ENCODE results near the gene GCLC. TPM values are rescaled to one million over a fixed set of nuclear protein-coding genes. Genes with fewer than 3 reads are reported as not detected.
A peak's percentile ranks its signal among the peaks of the same experiment; 100 is the strongest.

GCLC gene
- polyA plus RNA-seq, 1 donor (not counting 4 experiments of a cell fraction or from before 2014, with no cell fraction given), result 73.2 TPM

GRCh38 chr6:53527249-53527765, 17.6 kb downstream of the GCLC start:
- Histone ChIP-seq H2AFZ (ENCODE audit: control insufficient read depth, low read length) (no peak overlapping the region), H3K4me3 (ENCODE audit: control insufficient read depth in 2 of 3, extremely low read depth in 1 of 3, insufficient read depth in 2 of 3, low read depth in 1 of 3, low read length in 3 of 3) (no peak overlapping the region), H3K27me3 (ENCODE audit: control insufficient read depth, extremely low read depth, insufficient read depth, low read length) (no peaks in the 10 kb centered on the region), H3K4me2 (ENCODE audit: control insufficient read depth, extremely low read depth, insufficient read depth, low read depth, low read length) (no peak overlapping the region), H3K9ac (ENCODE audit: control insufficient read depth, extremely low read depth, insufficient read depth, low read length) (no peak overlapping the region), H3K9me3 (ENCODE audit: control insufficient read depth, low read depth, low read length) (no peaks in the 10 kb centered on the region), H4K20me1 (ENCODE audit: control insufficient read depth, extremely low read depth, insufficient read depth, low read length) (no peaks in the 10 kb centered on the region), H3K4me1 (ENCODE audit: control insufficient read depth, extremely low read depth, insufficient read depth, low read length) (peaks cover 77% of the 10 kb centered on the region), H3K79me2 (ENCODE audit: control insufficient read depth, insufficient read depth, low read length) (peaks cover 82% of the 10 kb centered on the region), H3K36me3 (ENCODE audit: control insufficient read depth in 2 of 2, extremely low read depth in 1 of 2, insufficient read depth in 2 of 2, low read length in 2 of 2) (peaks cover 0 to 4% of the 10 kb centered on the region in 2 experiments), H3K27ac (ENCODE audit: control insufficient read depth, insufficient read depth, low read length) (no peak overlapping the region), H3K9me1 (ENCODE audit: control insufficient read depth, extremely low read depth, insufficient read depth, low read length) (no peaks in the 10 kb centered on the region)
- FAIRE-seq (no peak), DNase-seq (ENCODE audit: low read depth, low spot score) (no peak)
- TF ChIP-seq CTCF (optimal IDR thresholded peaks at IDR 0.05 in 1 of 3, IDR thresholded peaks at IDR 0.05 in 1 of 3, conservative IDR thresholded peaks at IDR 0.05 in 1 of 3; ENCODE audit: extremely low read depth in 1 of 3, insufficient read depth in 2 of 3, low read length in 3 of 3), result no peak
- TF ChIP-seq EZH2 (IDR thresholded peaks at IDR 0.05; ENCODE audit: low read length), result no peak
- dilution Hi-C loops (cut with MboI; ENCODE audit: extremely low pct_ligation_motif_present, low sequenced_read_pairs), result no loop called here

GRCh38 chr6:53526000-53526399, 18.9 kb downstream of the GCLC start:
- Histone ChIP-seq H3K4me3 (ENCODE audit: control insufficient read depth in 2 of 3, extremely low read depth in 1 of 3, insufficient read depth in 2 of 3, low read depth in 1 of 3, low read length in 3 of 3) (no peak overlapping the region), H3K9ac (ENCODE audit: control insufficient read depth, extremely low read depth, insufficient read depth, low read length) (no peak overlapping the region), H2AFZ (ENCODE audit: control insufficient read depth, low read length) (no peak overlapping the region), H3K9me1 (ENCODE audit: control insufficient read depth, extremely low read depth, insufficient read depth, low read length) (no peaks in the 10 kb centered on the region), H3K36me3 (ENCODE audit: control insufficient read depth in 2 of 2, extremely low read depth in 1 of 2, insufficient read depth in 2 of 2, low read length in 2 of 2) (no peaks in the 10 kb centered on the region), H3K27me3 (ENCODE audit: control insufficient read depth, extremely low read depth, insufficient read depth, low read length) (no peaks in the 10 kb centered on the region), H3K4me2 (ENCODE audit: control insufficient read depth, extremely low read depth, insufficient read depth, low read depth, low read length) (no peak overlapping the region), H3K79me2 (ENCODE audit: control insufficient read depth, insufficient read depth, low read length) (peaks cover 77% of the 10 kb centered on the region), H3K9me3 (ENCODE audit: control insufficient read depth, low read depth, low read length) (no peaks in the 10 kb centered on the region), H3K4me1 (ENCODE audit: control insufficient read depth, extremely low read depth, insufficient read depth, low read length) (peaks cover 65% of the 10 kb centered on the region), H4K20me1 (ENCODE audit: control insufficient read depth, extremely low read depth, insufficient read depth, low read length) (no peaks in the 10 kb centered on the region), H3K27ac (ENCODE audit: control insufficient read depth, insufficient read depth, low read length) (peak overlapping the region; percentile 10)
- FAIRE-seq (peak; percentile 52), DNase-seq (ENCODE audit: low read depth, low spot score) (no peak)
- dilution Hi-C loops (cut with MboI; ENCODE audit: extremely low pct_ligation_motif_present, low sequenced_read_pairs), result no loop called here
- TF ChIP-seq EZH2 (IDR thresholded peaks at IDR 0.05; ENCODE audit: low read length), result no peak

- no peak for DNase-seq (ENCODE audit: low read depth, low spot score)
- Histone ChIP-seq H3K4me2 (ENCODE audit: control insufficient read depth, extremely low read depth, insufficient read depth, low read depth, low read length) (peak overlapping the region; percentile 65), H3K4me1 (ENCODE audit: control insufficient read depth, extremely low read depth, insufficient read depth, low read length) (peaks cover 52% of the 10 kb centered on the region), H2AFZ (ENCODE audit: control insufficient read depth, low read length) (no peak overlapping the region), H3K79me2 (ENCODE audit: control insufficient read depth, insufficient read depth, low read length) (peaks cover 73% of the 10 kb centered on the region), H3K9me1 (ENCODE audit: control insufficient read depth, extremely low read depth, insufficient read depth, low read length) (no peaks in the 10 kb centered on the region), H4K20me1 (ENCODE audit: control insufficient read depth, extremely low read depth, insufficient read depth, low read length) (no peaks in the 10 kb centered on the region), H3K36me3 (ENCODE audit: control insufficient read depth in 2 of 2, extremely low read depth in 1 of 2, insufficient read depth in 2 of 2, low read length in 2 of 2) (peaks cover 4 to 7% of the 10 kb centered on the region in 2 experiments), H3K27ac (ENCODE audit: control insufficient read depth, insufficient read depth, low read length) (peak overlapping the region; percentile 48), H3K9me3 (ENCODE audit: control insufficient read depth, low read depth, low read length) (no peaks in the 10 kb centered on the region), H3K9ac (ENCODE audit: control insufficient read depth, extremely low read depth, insufficient read depth, low read length) (no peak overlapping the region), H3K4me3 (ENCODE audit: control insufficient read depth in 2 of 3, extremely low read depth in 1 of 3, insufficient read depth in 2 of 3, low read depth in 1 of 3, low read length in 3 of 3) (peak overlapping the region in 2 of 3 experiments; percentile 27 to 38), H3K27me3 (ENCODE audit: control insufficient read depth, extremely low read depth, insufficient read depth, low read length) (no peaks in the 10 kb centered on the region)
- peak; percentile 93 for FAIRE-seq
- TF ChIP-seq EZH2 (IDR thresholded peaks at IDR 0.05; ENCODE audit: low read length) (no peak), CTCF (optimal IDR thresholded peaks at IDR 0.05 in 1 of 3, IDR thresholded peaks at IDR 0.05 in 1 of 3, conservative IDR thresholded peaks at IDR 0.05 in 1 of 3; ENCODE audit: extremely low read depth in 1 of 3, insufficient read depth in 2 of 3, low read length in 3 of 3) (no peak)
- dilution Hi-C loops (cut with MboI; ENCODE audit: extremely low pct_ligation_motif_present, low sequenced_read_pairs), result no loop called here
These were observed 20.5 kb downstream of the GCLC start for GRCh38 chr6:53524455-53524815.
